Endometrium (tissue), 2 donors: Measurements from ENCODE around the gene ARMC10.
"Not testable (repeated sequence)": the region's sequence is repeated elsewhere in the genome, so short reads cannot be mapped to it uniquely, and the experiment has no call there.

Experiments used
- FAIRE-seq: peaks from 2 replicates; lab custom pipeline; 2012; peaks lifted over from hg19 to GRCh38; lab: Jason Lieb, UNC
- donor health status: control.
- donor health status: control.

Gene ARMC10

GRCh38 chr7:103074519-103075336 is at the start of gene ARMC10, which contains the start of gene FBXL13:
TSS of gene ARMC10 (plus strand) at chr7:103075140. CDS start at chr7:103075273, 133 bp downstream.
TSS of gene FBXL13 (minus strand) at chr7:103074796.
- no peak for FAIRE-seq

- FAIRE-seq: no peak
These were observed 49.6 kb upstream of the ARMC10 start for GRCh38 chr7:103025341-103025740.

GRCh38 chr7:103031024-103031423 is 43.9 kb upstream of the ARMC10 start:
- FAIRE-seq: no peak

DNA sequence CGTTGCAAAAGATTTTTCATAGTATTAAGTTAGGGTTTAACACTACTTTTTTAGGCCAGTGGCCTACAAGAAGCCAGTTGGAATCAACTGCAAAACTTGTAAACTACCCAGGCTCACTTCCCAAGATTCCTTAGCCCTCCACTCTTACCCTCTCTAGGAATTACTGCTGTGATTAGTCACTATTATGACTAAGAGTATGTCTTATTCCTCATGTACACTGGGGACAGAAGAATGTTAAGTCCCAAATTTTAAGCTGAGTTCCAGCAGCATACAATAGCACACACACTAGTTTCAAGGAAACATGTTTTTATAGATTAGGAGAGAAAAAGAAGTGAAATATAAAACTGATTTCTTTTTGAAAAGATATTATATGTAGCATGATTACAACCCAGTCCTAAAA is 43.2 kb upstream of the ARMC10 start:
- no peak for FAIRE-seq

DNA sequence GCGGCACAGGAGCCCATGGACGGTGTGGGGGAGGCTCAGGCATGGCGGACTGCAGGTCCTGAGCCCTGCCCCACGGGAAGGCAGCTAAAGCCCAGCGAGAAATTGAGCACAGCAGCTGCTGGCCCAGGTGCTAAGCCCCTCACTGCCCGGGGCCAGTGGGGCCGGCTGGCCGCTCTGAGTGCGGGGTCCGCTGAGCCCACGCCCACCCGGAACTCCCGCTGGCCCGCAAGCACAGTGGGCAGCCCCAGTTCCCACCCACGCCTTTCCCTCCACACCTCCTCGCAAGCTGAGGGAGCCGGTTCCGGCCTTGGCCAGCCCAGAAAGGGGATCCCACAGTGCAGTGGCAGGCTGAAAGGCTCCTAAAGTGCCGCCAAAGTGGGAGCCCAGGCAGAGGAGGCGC is 40.6 kb upstream of the ARMC10 start:
- not testable (repeated sequence) for FAIRE-seq

DNA sequence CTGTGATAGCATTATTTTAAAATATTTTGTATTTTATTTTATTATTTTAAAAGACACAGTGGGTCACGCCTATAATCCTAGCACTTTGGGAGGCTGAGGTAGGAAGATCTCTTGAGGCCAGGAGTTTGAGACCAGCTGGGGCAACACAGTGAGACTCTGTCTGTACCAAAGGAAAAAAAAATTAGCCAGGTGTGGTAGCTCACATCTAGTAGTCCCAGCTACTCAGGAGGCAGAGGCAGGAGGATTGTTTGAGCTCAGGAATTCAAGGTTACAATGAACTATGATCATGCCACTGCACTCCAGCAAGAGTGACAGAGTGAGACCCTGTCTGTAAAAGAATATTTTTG is 37.5 kb upstream of the ARMC10 start:
- no peak for FAIRE-seq

GRCh38 chr7:103037823-103038739 is 36.9 kb upstream of the ARMC10 start:
- FAIRE-seq: not testable (repeated sequence)

DNA sequence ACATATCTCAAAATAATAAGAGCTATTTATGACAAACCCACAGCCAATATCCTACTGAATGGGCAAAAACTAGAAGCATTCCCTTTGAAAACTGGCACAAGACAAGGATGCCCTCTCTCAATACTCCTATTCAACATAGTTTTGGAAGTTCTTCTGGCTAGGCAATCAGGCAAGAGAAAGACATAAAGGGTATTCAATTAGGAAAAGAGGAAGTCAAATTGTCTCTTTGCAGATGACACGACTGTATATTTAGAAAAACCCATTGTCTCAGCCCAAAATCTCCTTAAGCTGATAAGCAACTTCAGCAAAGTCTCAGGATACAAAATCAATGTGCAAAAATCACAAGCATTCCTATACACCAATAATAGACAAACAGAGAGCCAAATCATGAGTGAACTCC is 33.1 kb upstream of the ARMC10 start:
- FAIRE-seq: not testable (repeated sequence)

DNA sequence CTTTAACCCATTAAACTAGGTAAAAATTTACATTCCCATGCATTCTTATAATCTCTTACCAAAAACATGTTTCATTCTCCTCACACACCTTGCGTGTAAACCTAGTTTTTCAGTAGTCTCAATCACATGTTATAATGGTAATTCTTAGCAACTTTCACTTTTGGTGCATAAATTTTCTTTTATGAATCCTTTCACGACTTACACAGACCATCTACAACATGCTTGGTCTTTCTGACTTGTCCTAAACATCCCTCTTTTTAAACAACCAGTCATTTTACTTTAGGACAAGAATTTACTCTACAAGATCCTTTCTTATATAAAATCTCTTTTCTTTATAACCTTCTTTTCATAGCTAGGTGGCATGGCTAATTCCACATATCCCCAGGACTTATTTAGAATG is 26.1 kb upstream of the ARMC10 start:
- FAIRE-seq: no peak

DNA sequence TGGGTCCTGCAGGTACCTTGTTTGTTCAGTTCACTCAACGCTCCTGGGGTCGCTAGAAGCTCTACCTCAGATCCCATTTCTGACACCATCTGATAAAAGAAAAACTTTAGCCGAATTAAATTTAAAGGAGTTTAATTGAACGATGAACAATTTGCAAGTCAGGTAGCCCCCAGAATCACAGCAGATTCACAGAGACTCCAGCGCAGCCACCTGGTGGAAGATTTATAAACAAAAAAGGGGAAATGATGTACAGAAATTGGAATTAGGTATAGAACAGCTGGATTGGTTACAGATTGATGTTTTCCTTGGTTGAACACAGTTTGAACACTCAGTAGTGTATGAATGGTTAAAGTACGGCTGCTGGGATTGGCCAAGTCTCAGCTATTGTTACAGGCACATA is 23.4 kb upstream of the ARMC10 start:
- FAIRE-seq: no peak

DNA sequence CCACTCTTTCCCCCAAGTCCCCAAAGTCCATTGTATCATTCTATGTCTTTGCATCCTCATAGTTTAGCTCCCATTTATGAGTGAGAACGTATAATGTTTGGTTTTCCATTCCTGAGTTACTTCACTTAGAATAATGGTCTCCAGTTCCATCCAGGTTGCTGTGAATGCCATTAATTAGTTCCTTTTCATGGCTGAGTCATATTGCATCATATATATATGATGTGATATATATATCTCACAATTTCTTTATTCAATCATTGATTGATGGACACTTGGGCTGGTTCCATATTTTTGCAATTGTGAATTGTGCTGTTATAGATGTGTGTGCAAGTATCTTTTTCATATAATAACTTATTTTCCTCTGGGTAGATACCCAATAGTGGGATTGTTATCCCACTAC is 18.9 kb upstream of the ARMC10 start:
- FAIRE-seq: not testable (repeated sequence)

- no peak for FAIRE-seq
These were observed 16.8 kb upstream of the ARMC10 start for GRCh38 chr7:103058122-103058521.

DNA sequence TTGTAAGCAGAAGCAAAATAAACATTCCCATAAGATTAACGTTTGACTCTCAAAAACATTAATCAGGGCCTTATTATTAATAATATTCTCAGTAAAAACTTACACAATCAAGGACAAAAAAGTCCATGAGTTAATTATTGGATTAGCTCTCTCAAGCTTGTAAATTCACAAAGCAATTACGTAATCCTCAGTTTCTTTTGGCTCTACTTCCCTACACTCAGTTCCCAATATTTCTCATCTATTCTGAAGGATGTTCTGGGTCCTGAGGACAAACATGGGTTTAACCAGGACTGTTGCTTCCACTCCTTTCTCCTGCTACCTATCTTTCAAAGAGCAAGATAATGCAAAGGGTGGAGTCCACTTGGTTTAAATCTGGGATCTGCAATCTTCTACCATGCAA is 15.5 kb upstream of the ARMC10 start:
- no peak for FAIRE-seq

GRCh38 chr7:103063895-103064294 is 11.0 kb upstream of the ARMC10 start:
- no peak for FAIRE-seq

- FAIRE-seq: no peak
These were observed 9.3 kb upstream of the ARMC10 start for GRCh38 chr7:103065667-103066066.

DNA sequence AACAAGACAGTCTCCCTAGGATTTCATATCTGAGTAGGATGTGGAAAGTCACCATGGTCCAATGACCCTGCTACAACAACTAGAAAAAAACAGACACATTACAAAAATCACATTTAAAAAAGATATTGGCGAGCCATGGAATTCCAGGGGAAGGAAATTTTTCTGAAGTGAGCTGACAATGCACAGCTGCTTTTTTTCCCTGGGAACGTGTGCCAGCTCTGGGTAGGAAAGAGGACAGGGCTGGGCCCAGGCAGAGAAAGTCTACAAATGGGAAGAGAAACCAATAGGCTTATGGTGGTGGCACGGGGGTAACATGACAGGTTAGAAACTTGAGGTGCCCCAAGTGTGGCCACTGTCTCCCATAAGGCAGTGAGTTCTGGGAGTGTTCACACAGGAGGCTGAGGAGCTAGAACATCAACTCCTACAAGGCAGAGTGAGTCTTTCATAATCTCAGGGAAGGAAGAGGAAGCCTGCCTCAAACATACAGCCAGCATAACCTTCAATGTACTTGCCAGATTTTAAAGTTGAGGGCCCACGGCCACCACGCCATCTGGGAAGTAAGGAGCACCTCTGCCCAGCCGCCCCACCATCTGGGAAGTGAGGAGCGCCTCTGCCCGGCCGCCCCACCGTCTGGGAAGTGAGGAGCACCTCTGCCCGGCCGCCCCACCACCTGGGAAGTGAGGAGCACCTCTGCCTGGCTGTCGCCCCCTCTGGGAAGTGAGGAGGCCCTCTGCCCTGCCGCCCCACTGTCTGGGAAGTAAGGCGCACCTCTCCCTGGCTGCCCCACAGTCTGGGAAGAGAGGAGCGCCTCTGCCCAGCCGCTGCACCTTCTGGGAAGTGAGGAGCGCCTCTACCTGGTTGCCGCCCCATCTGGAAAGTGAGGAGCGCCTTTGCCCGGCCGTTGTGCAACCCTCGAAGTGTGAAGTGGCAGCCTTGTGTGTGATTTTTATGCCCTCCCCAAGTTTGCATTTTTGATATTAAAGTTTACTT is 6.2 kb upstream of the ARMC10 start:
- FAIRE-seq: no peak

GRCh38 chr7:103071000-103071399 is 3.9 kb upstream of the ARMC10 start:
- FAIRE-seq: no peak

DNA sequence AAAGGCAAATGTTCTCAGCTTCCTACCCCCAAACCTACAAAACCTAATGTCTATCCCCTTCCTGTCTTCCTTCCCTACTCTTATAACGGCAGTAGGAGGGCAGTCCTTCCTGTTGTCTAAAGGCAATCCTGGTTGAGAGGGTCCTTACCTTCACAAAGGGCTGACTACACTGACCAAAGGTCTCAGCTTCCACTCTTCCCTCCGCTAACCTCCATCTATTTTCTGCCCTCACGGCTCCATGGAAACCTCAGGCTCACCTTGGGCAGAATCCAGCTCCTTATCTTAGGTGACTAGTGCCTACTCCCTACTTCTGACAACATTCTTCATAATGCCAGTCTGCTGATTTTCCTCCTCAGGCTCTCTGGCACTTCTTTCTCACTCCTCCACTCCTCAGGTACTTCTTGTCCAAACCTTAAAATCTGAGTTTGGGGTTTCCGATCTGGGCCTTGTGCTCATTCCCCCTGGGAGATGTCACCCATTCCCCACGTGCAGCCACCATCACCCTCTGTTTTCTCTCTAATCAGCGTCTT is 886 bp upstream of the ARMC10 start:
- FAIRE-seq: no peak

DNA sequence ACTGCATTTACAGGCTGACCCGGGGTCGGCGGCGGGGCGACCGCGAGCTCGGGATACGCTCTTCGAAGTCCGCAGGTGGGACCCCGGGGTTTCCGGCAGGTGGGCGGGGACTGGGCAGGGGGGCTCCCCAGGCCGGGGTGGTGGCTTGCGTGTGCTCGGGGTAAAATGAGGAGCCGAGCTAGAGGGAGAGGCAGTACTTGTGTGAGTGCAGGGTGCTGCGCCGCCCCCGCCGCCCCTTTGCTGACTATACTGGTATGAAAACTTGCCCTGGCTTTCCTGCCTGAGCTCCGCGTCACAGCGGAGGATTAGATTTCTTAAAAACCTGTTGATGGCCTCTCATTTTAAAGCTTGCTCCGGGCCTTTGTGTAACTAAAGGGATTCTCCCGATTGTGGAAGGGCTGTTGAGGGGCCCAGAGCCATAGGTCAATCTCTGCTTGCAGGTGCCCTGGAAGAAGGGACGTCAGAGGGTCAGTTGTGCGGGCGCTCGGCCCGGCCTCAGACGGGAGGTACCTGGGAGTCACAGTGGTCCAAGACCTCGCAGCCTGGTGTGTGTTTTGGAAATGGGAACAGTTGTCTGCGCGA is 488 bp downstream of the ARMC10 start:
- FAIRE-seq: no peak

GRCh38 chr7:103076764-103077163 is 1.8 kb downstream of the ARMC10 start:
- FAIRE-seq: no peak

- no peak for FAIRE-seq
These were observed 2.4 kb downstream of the ARMC10 start for GRCh38 chr7:103077318-103077717.
